Heart right ventricle (tissue), 16 donors: Measurements from ENCODE around the gene RAPGEF5. TPM values are rescaled to one million over a fixed set of nuclear protein-coding genes. Genes with fewer than 3 reads are reported as not detected.

Experiments
- ATAC-seq, 8 donors: fragments of 200-7000 bp; cut with Tn5 transposase; one replicate each; pipeline ENCODE4 v1.9.1; 2020; ENCODE audit warnings: mild to moderate bottlenecking in 8 of 8, moderate library complexity in 8 of 8, moderate number of reproducible peaks in 1 of 8
- DNase-seq, 2 donors: peaks; one replicate each; pipeline ENCODE4 v3.0.0-alpha.2; 2020
- H3K27ac ChIP-seq, 10 donors: fragments of 200-600 bp; sonication (generic) in 2 of 10; one replicate each; pipeline versions ENCODE4 v1.5.0 to v1.8.0; 2020 to 2022; ENCODE audit warnings: mild to moderate bottlenecking in 3 of 10
- H3K27me3 ChIP-seq, 7 donors: fragments of 200-600 bp; one replicate each; pipeline ENCODE4 v1.8.0; 2021 to 2022; ENCODE audit warnings: mild to moderate bottlenecking in 2 of 7
- H3K36me3 ChIP-seq, 9 donors: fragments of 200-600 bp; sonication (generic) in 1 of 9; one replicate each; pipeline versions ENCODE4 v1.5.0 to v1.8.0; 2020 to 2022; ENCODE audit warnings: mild to moderate bottlenecking in 2 of 9
- H3K4me1 ChIP-seq, 9 donors: fragments of 200-600 bp; sonication (generic) in 1 of 9; one replicate each; pipeline versions ENCODE4 v1.5.0 to v1.8.0; 2020 to 2022; ENCODE audit warnings: mild to moderate bottlenecking in 4 of 9
- H3K4me3 ChIP-seq, 10 donors: fragments of 200-600 bp; sonication (generic) in 2 of 10; one replicate each; pipeline versions ENCODE4 v1.5.0 to v1.8.0; 2020 to 2022; ENCODE audit warnings: mild to moderate bottlenecking in 7 of 10, moderate library complexity in 2 of 10
- H3K9me3 ChIP-seq, 11 donors: fragments of 200-600 bp in 10 of 11; sonication (generic) in 2 of 11; one replicate each; pipeline versions ENCODE4 v1.5.0 to v1.8.0; 2013 to 2022; ENCODE audit warnings: mild to moderate bottlenecking in 2 of 11, control low read depth in 1 of 11, moderate library complexity in 1 of 11
- CTCF ChIP-seq, 9 donors: fragments of 200-600 bp; sonication (generic) in 2 of 9; IDR thresholded peaks; one replicate each; pipeline versions ENCODE4 v1.5.0 to v1.8.0; 2021 to 2022; ENCODE audit warnings: antibody characterized with exemption in 9 of 9, mild to moderate bottlenecking in 5 of 9, moderate library complexity in 1 of 9
- WGBS, 2 donors: extraction: QIAGEN DNeasy Blood & Tissue Kit; methylation state at CpG; one replicate each; pipeline ENCODE4 v1.1.7; 2013; ENCODE audit warnings: inconsistent platforms in 1 of 2; 5-methylcytosine and 5-hydroxymethylcytosine counted together
- intact Hi-C, 10 donors: fragments of 100-400 bp; cut with DNase I; formaldehyde crosslinking; loops; one replicate each; pipeline versions ENCODE4 v1.11.1 to v1.14.2; 2022
- polyA plus RNA-seq, 2 donors: library from polyadenylated mRNA; stranded (reverse); fragments of 200-250 nt; gene quantifications; one replicate each; pipeline ENCODE4 v1.2.3, GENCODE V29; 2013
- total RNA-seq, 10 donors: library from RNA; stranded (reverse); fragmentation: NEBNext Ultra II Directional in 3 of 10; extraction: Animal tissue kit (Norgen Biotek cat#: 25700) in 3 of 10; gene quantifications; one replicate each; pipeline versions ENCODE4 v1.2.1 to v1.2.4, GENCODE V29; 2021 to 2023
- donor health status: Arrhythmogenic right ventricular cardiomyopathy.
- donor health status: ischemic (EF 13 %, LVEDD 7.1; RV severe dilation, severe dysfunction).
- donor health status: healthy with polysubstance abuse.
- donor health status: DM: no; HTN: yes; CAD: no.
- donor health status: DM: no; HTN: no; CAD: no.
- donor health status: ischemic (EF 25% LVEDD 6.9; RV normal size, moderate dysfunction).
- donor health status: ischemic (EF 25% LVEDD 5.7; RV mildly dilated, moderate dysfunction).
- donor health status: healthy.
- donor health status: DM: yes; HTN: yes; CAD: no.
- donor health status: Ischemic cardiomyopathy.
- donor health status: ischemic (EF 35%, LVEDD 5.7; RV mildly dilated, moderate dysfunction).
- donor health status: nonischemic (EF 11% LVEDD 7.7; RV severe dilation, severe dysfunction).
- donor health status: DM: yes; HTN: yes; CAD: no.
- donor health status: PGD.
- donor health status: ischemic (EF 29% LVEDD 5.4; RV normal size, mild dysfunction).
- donor health status: nonischemic (EF 23%, LVEDD 6.1; RV moderate dilation, normal function).

The RAPGEF5 gene
- total and polyA plus RNA-seq, 12 donors: 4.3 to 33.3 (median 14.3) TPM

GRCh38 chr7:22192801-22193200 lies 164.2 kb downstream of the RAPGEF5 start:
- Histone ChIP-seq H3K9me3 (no peaks in the 10 kb centered on the region), H3K27me3 (peaks cover 0 to 5% (median 0%) of the 10 kb centered on the region in 7 donors), H3K4me3 (peak overlapping the region in 2 of 10 donors; percentile 9 to 22), H3K36me3 (peaks cover 0 to 97% (median 0%) of the 10 kb centered on the region in 9 donors), H3K4me1 (peaks cover 0 to 26% (median 8%) of the 10 kb centered on the region in 9 donors), H3K27ac (no peak overlapping the region)
- DNase-seq (no peak), ATAC-seq (no peak)
- no peak for TF ChIP-seq CTCF (IDR thresholded peaks at IDR 0.05)
- WGBS, 2 donors: 59 to 67% methylated on average over 3 of the region's 3 CpGs
- intact Hi-C loops: no loop called here

- intact Hi-C loops: no loop called here
- ATAC-seq: no peak
- H3K9me3 ChIP-seq: no peaks in the 10 kb centered on the region
- H3K36me3 ChIP-seq: peaks cover 0 to 98% (median 0%) of the 10 kb centered on the region in 9 donors
- WGBS, 2 donors: 94 to 96% methylated on average over 8 of the region's 8 CpGs
- H3K4me3 ChIP-seq: no peak overlapping the region
- DNase-seq: no peak
- H3K27me3 ChIP-seq: peaks cover 0 to 5% (median 0%) of the 10 kb centered on the region in 7 donors
- H3K27ac ChIP-seq: no peak overlapping the region
- H3K4me1 ChIP-seq: peaks cover 0 to 26% (median 8%) of the 10 kb centered on the region in 9 donors
- no peak for TF ChIP-seq CTCF (IDR thresholded peaks at IDR 0.05)
These were observed 166.2 kb downstream of the RAPGEF5 start for GRCh38 chr7:22190736-22191135.

DNA sequence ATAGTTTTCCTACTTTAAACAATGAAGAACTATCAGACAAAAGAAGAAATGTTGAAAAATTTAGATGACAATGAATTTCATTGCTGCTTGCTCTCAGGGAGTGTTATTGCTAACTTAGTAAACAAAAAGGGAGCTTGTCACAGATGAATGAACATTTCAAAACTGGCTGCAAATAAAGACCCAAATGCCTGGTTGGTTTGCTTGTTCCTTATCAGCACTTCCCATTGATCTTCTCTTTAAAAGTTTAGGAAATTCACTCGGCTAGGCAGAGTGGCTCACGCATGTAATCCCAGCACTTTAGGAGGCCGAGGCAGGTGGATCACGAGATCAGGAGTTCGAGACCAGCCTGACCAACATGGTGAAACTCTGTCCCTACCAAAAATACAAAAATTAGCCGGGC lies 167.2 kb downstream of the RAPGEF5 start:
- WGBS, 2 donors: 80 to 81% methylated on average over 6 of the region's 6 CpGs
- no peaks in the 10 kb centered on the region for H3K9me3 ChIP-seq
- H3K27ac ChIP-seq: no peak overlapping the region
- intact Hi-C loops: no loop called here
- peaks cover 0 to 5% (median 0%) of the 10 kb centered on the region in 7 donors for H3K27me3 ChIP-seq
- no peak for DNase-seq
- peaks cover 0 to 20% (median 8%) of the 10 kb centered on the region in 9 donors for H3K4me1 ChIP-seq
- TF ChIP-seq CTCF (IDR thresholded peaks at IDR 0.05): no peak
- ATAC-seq: no peak
- H3K4me3 ChIP-seq: no peak overlapping the region
- H3K36me3 ChIP-seq: peaks cover 0 to 98% (median 0%) of the 10 kb centered on the region in 9 donors

- 88 to 90% methylated on average over 3 of the region's 3 CpGs for WGBS, 2 donors
- Histone ChIP-seq H3K27ac (no peak overlapping the region), H3K4me1 (peaks cover 0 to 19% (median 8%) of the 10 kb centered on the region in 9 donors), H3K27me3 (peaks cover 0 to 5% (median 0%) of the 10 kb centered on the region in 7 donors), H3K36me3 (peaks cover 0 to 98% (median 0%) of the 10 kb centered on the region in 9 donors), H3K4me3 (no peak overlapping the region), H3K9me3 (no peaks in the 10 kb centered on the region)
- intact Hi-C loops: no loop called here
- ATAC-seq: no peak
- no peak for DNase-seq
- TF ChIP-seq CTCF (IDR thresholded peaks at IDR 0.05): no peak
These were observed 167.7 kb downstream of the RAPGEF5 start for GRCh38 chr7:22189230-22189629.
